Neutrophil (primary cell): ENCODE data around the gene MLXIPL.

Experiments
- H3K27ac ChIP-seq: fragments of 200-600 bp; sonication (generic); 2 replicates; pipeline ENCODE4 v1.5.1; 2016; ENCODE audit warnings: mild to moderate bottlenecking, moderate library complexity
- H3K27me3 ChIP-seq: fragments of 200-600 bp; sonication (generic); 2 replicates; pipeline ENCODE4 v1.6.0; 2016; ENCODE audit warnings: mild to moderate bottlenecking
- H3K36me3 ChIP-seq: fragments of 200-600 bp; sonication (generic); 2 replicates; pipeline ENCODE4 v1.5.1; 2017
- H3K4me1 ChIP-seq, 2 experiments: fragments of 200-600 bp in 1 of 2; sonication (generic) in 1 of 2; 1 replicate in 1 of 2; 2 replicates in 1 of 2; pipeline versions ENCODE4 v1.5.1 to v1.6.1; 2013 to 2016; ENCODE audit warnings: low read depth in 1 of 2, low read length in 1 of 2, mild to moderate bottlenecking in 1 of 2, moderate library complexity in 1 of 2; ENCODE audit not compliant: control insufficient read depth in 1 of 2, insufficient read depth in 1 of 2
- H3K4me3 ChIP-seq, 2 experiments: fragments of 200-600 bp in 1 of 2; sonication (generic) in 1 of 2; 1 replicate in 1 of 2; 2 replicates in 1 of 2; pipeline ENCODE4 v1.5.1; 2013 to 2016; ENCODE audit warnings: low read depth in 1 of 2, low read length in 1 of 2, mild to moderate bottlenecking in 1 of 2, moderate library complexity in 1 of 2
- H3K9me3 ChIP-seq: fragments of 200-600 bp; sonication (generic); 2 replicates; pipeline ENCODE4 v1.5.1; 2016
- CTCF ChIP-seq: fragments of 200-600 bp; sonication (generic); IDR thresholded peaks from 2 replicates; pipeline ENCODE4 v1.5.1; 2016; ENCODE audit warnings: antibody characterized with exemption

The MLXIPL gene

GRCh38 chr7:73602721-73603651 is 21.3 kb downstream of the MLXIPL start:
- no peak overlapping the region for H3K27ac ChIP-seq
- H3K9me3 ChIP-seq, result no peaks in the 10 kb centered on the region
- no peaks in the 10 kb centered on the region for H3K36me3 ChIP-seq
- TF ChIP-seq CTCF, result no peak
- no peaks in the 10 kb centered on the region for H3K4me1 ChIP-seq
- H3K4me3 ChIP-seq, result no peak overlapping the region
- peaks cover 82% of the 10 kb centered on the region for H3K27me3 ChIP-seq

DNA sequence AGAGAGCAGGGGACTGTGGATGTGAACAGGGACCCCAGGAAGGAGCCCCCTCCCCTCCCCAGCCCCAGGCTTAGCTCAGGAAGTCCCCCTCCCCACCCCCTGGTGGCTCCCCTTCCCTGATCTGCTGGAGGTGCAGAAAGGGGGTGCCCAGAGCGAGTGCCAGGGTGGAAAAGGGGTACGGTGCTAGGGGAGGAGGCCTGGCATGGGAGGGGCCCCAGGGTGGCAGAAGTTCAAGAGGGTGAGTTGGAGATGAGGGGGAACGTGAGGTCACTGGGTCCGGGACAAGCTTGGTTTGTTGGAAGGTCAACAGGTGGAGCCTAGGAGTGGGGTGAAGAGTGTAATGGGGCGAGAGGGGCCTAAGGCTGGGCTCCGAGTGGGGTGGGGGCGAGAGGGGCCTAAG is 24.4 kb downstream of the MLXIPL start:
- H3K4me1 ChIP-seq, result no peaks in the 10 kb centered on the region
- H3K27me3 ChIP-seq, result peaks cover 83% of the 10 kb centered on the region
- no peaks in the 10 kb centered on the region for H3K9me3 ChIP-seq
- H3K27ac ChIP-seq, result no peak overlapping the region
- no peaks in the 10 kb centered on the region for H3K36me3 ChIP-seq
- no peak for TF ChIP-seq CTCF
- H3K4me3 ChIP-seq, result no peak overlapping the region

- no peaks in the 10 kb centered on the region for H3K36me3 ChIP-seq
- no peaks in the 10 kb centered on the region for H3K4me1 ChIP-seq
- H3K27me3 ChIP-seq, result peaks cover 83% of the 10 kb centered on the region
- no peak overlapping the region for H3K27ac ChIP-seq
- H3K4me3 ChIP-seq, result no peak overlapping the region
- H3K9me3 ChIP-seq, result no peaks in the 10 kb centered on the region
- TF ChIP-seq CTCF, result no peak
Observed at GRCh38 chr7:73599151-73599882, 25.0 kb downstream of the MLXIPL start.

- TF ChIP-seq CTCF, result no peak
- Histone ChIP-seq H3K4me1 (no peaks in the 10 kb centered on the region), H3K27ac (no peak overlapping the region), H3K4me3 (no peak overlapping the region), H3K36me3 (no peaks in the 10 kb centered on the region), H3K27me3 (peaks cover 87% of the 10 kb centered on the region), H3K9me3 (no peaks in the 10 kb centered on the region)
Observed at GRCh38 chr7:73597978-73598782, 26.1 kb downstream of the MLXIPL start.
